GM12874 (cell line): ENCODE data around the gene ZNF750.

Experiments used
- CTCF ChIP-seq: IDR thresholded peaks from 2 replicates; pipeline ENCODE4 v1.5.1; 2011; ENCODE audit warnings: low read depth, mild to moderate bottlenecking, control low read depth, low read length, moderate library complexity; ENCODE audit not compliant: insufficient read depth

Gene ZNF750

GRCh38 chr17:82779541-82779940 is 60.3 kb downstream of the ZNF750 start:
- TF ChIP-seq CTCF: no peak
